GM20431 (cell line): ENCODE results near the gene FGF12.

ENCODE experiments used
- in situ Hi-C: fragments of 300-500 bp; cut with MseI, MboI; formaldehyde crosslinking; loops from one replicate; pipeline ENCODE4 v1.15.0; 2020; ENCODE audit warnings: low sequenced_read_pairs; ENCODE audit not compliant: unreplicated experiment

The FGF12 gene

DNA sequence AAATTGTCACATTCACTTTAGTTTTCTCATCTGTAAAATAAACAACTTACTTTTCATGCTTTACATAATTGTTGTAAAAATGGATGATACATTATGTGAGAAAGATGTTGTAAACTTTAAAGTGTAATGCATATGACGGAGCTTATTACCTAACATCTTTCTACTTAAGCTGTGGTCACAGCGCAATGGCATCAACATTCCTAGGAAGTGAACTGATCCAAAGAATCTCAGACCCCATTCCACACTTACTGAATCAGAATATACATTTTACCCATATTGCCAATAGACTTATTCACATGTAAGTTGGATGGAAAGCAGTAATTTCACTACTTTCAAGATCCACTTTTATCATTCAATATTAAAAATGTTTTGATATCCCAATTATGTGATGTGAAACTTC is 497.5 kb downstream of the FGF12 start:
- in situ Hi-C loops, result no loop called here

GRCh38 chr3:192224634-192225155 is 502.6 kb downstream of the FGF12 start:
- in situ Hi-C loops, result no loop called here

- in situ Hi-C loops, result no loop called here
These were observed 503.5 kb downstream of the FGF12 start for GRCh38 chr3:192223815-192224214.

GRCh38 chr3:192220915-192221314 is 506.4 kb downstream of the FGF12 start:
- in situ Hi-C loops, result no loop called here

DNA sequence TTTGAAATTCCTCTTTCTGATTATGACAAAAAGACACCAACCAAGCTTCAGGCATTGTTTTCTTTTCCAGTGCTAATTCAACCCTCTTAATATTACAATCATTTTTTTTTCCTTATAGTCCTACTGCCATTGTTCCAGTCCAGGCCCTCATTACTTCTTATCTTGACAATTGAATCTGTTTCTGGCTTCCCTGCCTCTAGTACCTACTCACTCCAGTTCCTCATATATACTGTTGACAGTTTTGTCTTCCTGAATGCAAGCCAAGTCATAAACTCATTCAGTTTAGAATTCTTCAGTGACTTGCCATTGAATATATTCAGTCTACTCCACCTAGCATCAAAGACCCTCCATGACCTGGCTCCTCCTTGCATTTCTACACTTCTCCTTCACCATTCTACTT is 507.4 kb downstream of the FGF12 start:
- in situ Hi-C loops, result no loop called here

DNA sequence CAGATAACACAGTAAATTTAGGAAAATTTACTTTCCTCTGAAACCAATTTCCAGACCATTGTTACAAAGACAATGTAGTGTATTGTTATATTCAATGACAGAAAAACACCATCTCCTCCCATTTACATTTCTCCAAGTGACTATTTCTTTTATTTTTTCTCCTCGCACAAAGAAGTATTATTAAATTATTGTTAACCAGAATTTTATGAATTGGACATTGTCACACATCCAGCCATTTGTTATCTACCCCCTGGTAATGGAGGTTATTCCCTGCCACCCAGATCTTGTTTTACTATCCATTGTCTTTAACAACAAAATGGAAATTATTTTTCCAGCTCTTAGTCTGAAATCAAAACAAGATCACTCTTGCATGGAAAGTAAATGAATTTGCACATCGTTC is 511.3 kb downstream of the FGF12 start:
- in situ Hi-C loops, result no loop called here

- in situ Hi-C loops, result no loop called here
These were observed 514.4 kb downstream of the FGF12 start for GRCh38 chr3:192212979-192213378.

- in situ Hi-C loops, result no loop called here
These were observed 515.0 kb downstream of the FGF12 start for GRCh38 chr3:192212335-192212734.

GRCh38 chr3:192207651-192208050 is 519.7 kb downstream of the FGF12 start:
- in situ Hi-C loops, result no loop called here

DNA sequence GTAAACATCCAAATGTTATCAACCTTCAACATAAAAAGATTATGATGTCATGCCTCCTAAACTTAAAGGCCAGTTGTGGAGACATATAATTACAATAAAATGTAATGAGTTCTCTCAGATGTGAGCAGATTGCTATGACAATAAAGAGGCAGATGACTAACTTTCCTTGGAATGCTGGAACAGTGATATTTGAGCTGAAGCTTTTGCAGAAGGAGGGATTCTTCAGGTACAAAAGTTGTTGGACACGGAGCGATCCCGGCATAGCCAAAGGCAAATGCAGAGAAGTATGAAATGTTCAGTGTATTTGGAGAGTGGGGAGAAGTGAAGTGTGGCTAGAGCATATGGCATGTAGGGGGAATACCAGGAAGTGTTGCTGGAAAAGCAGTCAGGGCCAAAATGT is 520.1 kb downstream of the FGF12 start:
- in situ Hi-C loops, result no loop called here

DNA sequence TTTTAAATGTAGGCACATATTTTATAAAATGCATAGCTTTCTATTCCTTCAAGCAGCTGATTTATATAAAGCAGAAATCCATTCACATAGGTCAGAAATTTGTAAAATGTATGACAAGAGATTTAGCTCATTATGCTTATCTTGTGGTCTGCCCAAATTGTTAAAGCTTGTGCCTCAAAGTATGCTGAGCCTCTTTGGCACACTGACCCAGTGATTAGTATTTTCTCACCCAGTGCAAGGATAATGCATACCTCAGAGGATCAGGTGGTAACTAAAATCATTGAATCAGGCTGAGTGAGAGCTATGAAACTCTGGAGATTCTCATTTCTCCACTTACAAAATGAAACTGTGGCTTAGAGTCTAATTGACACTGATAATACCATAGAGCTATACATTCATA is 533.3 kb downstream of the FGF12 start:
- in situ Hi-C loops, result no loop called here

DNA sequence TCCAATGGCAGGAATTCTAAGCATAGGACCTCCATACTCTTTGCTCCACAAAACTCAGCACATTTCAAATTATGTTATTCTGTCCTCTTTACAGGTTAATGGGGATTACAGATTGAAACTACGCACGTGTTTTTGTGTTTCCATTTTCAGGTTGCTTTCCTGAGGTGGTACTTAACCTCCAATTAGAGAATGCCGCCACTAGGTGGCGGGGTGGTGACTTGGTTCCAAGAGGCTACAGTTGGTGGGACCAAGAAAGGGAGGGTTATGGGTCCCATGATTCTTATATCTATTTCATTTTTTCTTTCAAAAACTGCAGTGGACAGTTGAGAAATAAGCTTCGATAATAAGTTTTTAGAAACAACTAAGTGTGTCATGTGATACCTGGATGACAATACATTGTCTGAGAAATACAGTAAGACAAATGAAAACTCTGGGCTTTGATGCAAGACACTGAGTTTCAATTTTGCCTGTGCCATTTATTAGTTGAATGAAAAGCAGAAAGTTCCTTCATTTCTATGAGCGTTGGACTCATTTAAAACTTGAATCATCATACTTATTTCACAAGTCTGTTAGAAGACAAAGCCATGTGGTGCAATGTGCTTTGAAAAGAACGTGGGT is 539.0 kb downstream of the FGF12 start:
- in situ Hi-C loops, result no loop called here

DNA sequence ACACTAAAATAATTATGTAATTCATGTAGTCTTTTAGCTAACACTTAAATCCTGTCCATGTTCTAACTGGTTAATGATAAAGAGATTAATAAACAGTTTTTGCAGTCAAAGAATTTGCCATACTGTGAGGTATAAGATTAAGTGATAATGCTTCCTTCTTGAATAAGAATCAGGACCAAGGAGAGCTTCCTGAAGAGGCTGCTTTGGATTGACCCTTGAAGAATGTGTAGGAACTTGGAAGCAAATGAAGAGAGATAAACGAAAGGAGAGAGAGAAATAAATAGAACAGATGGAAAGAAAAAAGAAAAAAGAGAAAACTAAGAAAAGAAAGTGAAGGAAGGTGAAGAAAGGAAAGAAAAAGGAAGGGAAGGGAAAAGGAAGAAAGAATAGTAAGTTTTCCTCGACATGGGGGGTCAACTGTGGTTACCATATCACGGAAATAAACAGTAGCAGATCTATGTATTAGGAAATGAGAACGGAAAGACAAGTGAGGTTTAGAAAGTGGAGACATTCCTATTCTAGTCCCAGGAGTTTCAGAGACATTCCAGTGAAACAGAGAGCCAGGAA is 539.8 kb downstream of the FGF12 start:
- in situ Hi-C loops, result no loop called here

GRCh38 chr3:192186498-192186897 is 540.8 kb downstream of the FGF12 start:
- in situ Hi-C loops, result no loop called here

DNA sequence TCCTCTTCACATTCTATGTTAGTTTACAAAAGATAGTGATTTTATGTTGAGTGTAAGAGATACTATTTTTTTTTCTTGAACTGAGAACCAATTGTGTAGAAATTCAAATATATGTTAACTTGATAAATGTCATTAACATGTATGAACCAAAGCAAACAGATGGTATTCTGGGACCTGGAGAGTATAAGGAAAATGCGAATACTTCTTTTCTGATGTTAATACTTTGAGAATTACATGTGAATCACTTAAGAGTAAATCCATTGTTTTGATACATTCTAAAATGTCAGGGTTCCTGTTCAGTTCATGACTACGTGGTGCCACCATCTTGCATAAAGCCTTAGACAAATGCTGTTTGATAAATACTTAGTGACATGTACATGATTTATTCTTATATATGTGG is 541.3 kb downstream of the FGF12 start:
- in situ Hi-C loops, result no loop called here

DNA sequence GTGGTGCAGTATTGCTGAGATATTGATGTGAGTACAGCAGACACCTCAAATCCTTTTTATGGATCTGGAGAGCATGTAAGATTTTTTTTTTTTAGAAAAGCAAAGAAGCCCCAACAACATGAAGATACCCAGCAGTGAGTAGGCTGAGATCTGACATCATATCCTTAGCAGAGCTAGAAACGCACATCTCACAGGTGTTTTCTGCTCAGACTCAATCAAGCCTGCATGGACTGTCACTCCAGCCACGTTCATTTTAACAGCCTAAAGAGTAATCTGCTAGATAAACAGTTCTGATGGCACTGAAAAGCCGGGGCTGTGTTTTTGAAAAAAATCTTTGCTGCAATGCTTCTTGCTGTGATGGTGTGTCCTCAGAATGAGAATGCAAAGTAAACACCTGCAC is 544.2 kb downstream of the FGF12 start:
- in situ Hi-C loops, result no loop called here

GRCh38 chr3:192181151-192181550 is 546.2 kb downstream of the FGF12 start:
- in situ Hi-C loops, result no loop called here

GRCh38 chr3:192177383-192177782 is 550.0 kb downstream of the FGF12 start:
- in situ Hi-C loops, result no loop called here

DNA sequence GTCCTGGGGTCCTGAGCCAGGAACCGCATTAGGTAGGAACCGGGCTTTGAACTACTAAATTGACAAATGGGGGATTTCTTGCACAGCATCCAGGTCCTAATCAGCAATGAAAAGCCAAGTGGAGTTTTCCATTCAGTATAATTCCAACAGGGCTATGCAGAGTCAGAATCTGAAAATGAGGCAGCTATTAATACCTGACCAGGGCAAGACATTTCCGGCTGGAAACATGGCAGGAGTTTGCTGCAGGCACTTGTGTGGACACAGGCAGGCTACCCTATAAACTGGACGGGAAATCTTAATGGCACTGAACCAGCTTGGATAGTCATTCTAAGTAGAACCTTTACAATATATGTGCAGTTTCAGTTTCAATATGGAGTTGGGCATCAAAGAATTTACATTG is 553.1 kb downstream of the FGF12 start:
- in situ Hi-C loops, result no loop called here

DNA sequence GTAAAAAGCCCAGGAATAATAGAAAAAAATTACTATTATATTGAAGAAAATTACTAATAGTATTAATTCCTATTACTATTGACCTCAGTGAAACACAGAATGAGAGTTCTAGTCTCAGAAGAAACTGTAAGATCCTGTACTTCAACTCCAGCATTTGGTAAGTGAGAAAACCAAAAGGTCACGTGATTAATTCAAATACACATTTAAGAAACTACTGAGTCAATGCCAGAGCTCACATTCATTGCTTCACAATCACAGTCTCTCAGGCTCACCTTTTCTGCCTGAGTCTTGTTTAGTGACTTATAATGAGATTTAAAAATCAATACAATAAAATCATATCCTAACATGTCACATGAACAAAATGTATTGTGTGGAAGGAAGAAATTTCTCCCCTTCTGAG is 556.1 kb downstream of the FGF12 start:
- in situ Hi-C loops, result no loop called here

GRCh38 chr3:192170659-192171058 is 556.7 kb downstream of the FGF12 start:
- in situ Hi-C loops, result no loop called here

- in situ Hi-C loops, result no loop called here
These were observed 557.3 kb downstream of the FGF12 start for GRCh38 chr3:192170031-192170430.
